Glutamatergic neuron (in vitro differentiated cells): ENCODE measurements around the gene PACSIN3. TPM values are rescaled to one million over a fixed set of nuclear protein-coding genes. Genes with fewer than 3 reads are reported as not detected.
A peak's percentile ranks its signal among the peaks of the same experiment; 100 is the strongest.
"Not testable (repeated sequence)": the region's sequence is repeated elsewhere in the genome, so short reads cannot be mapped to it uniquely, and the experiment has no call there.

Source experiments
- DNase-seq: peaks from one replicate; pipeline ENCODE4 v3.0.0; 2022
- H3K27ac Mint-ChIP-seq: one replicate; pipeline ENCODE4 v1.8.0; 2020; ENCODE audit warnings: mild to moderate bottlenecking, mixed read lengths, inconsistent platforms; ENCODE audit not compliant: unreplicated experiment
- H3K27me3 Mint-ChIP-seq: one replicate; pipeline ENCODE4 v1.8.0; 2020; ENCODE audit warnings: mild to moderate bottlenecking, moderate library complexity, mixed read lengths, inconsistent platforms; ENCODE audit not compliant: unreplicated experiment
- H3K36me3 Mint-ChIP-seq: one replicate; pipeline ENCODE4 v1.8.0; 2020; ENCODE audit warnings: mild to moderate bottlenecking, mixed read lengths, inconsistent platforms; ENCODE audit not compliant: unreplicated experiment
- H3K4me1 Mint-ChIP-seq: one replicate; pipeline ENCODE4 v1.8.0; 2020; ENCODE audit warnings: mild to moderate bottlenecking, low read depth, mixed read lengths, inconsistent platforms; ENCODE audit not compliant: unreplicated experiment
- H3K4me3 Mint-ChIP-seq: one replicate; pipeline ENCODE4 v1.8.0; 2020; ENCODE audit warnings: mild to moderate bottlenecking, mixed read lengths, inconsistent platforms; ENCODE audit not compliant: unreplicated experiment
- H3K9me3 Mint-ChIP-seq: one replicate; pipeline ENCODE4 v1.8.0; 2020; ENCODE audit warnings: mild to moderate bottlenecking, moderate library complexity, mixed read lengths, inconsistent platforms; ENCODE audit not compliant: unreplicated experiment
- total RNA-seq: library from RNA; stranded (reverse); fragmentation: NEBNext Ultra II Directional; extraction: Animal tissue kit (Norgen Biotek cat#: 25700); gene quantifications from one replicate; pipeline ENCODE4 v1.2.1, GENCODE V29; 2021; ENCODE audit not compliant: unreplicated experiment
- TF ChIP-seq, protein P1 (sequence below): fragments of 200-600 bp; sonication (generic); IDR thresholded peaks from one replicate; pipeline ENCODE4 v1.5.0; 2021; ENCODE audit not compliant: partially characterized antibody, unreplicated experiment

Gene PACSIN3
- total RNA-seq, 1 donor from 2014 or later, result 2.2 TPM

DNA sequence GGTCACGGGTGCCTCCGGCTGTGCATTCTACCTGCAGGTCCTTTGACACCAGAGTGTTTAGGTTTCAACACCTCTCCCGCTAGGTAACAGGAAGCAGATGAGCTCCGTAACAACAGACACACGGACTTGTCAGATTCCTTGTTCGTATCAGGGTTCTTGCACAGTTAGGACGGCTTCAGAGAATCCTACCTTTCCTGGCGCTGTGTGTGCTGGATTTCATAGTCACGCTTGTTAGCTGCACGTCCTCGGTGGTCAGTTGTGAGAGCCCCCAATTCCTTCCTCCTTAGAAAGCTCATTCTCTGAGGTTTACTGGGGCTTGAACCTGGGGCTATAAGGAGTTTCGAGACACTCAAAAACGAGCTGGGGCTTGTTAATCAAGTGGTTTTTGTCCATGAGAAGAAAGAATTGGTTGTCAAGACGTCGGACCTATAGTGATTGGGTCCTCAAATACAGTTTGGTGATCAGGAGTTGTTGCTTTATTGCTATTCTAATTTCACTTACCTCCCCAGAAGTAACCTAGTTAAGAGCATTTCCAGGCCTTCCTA is 29.2 kb upstream of the PACSIN3 start:
- peaks cover 2% of the 10 kb centered on the region for H3K27me3 Mint-ChIP-seq
- TF ChIP-seq, protein P1, sequence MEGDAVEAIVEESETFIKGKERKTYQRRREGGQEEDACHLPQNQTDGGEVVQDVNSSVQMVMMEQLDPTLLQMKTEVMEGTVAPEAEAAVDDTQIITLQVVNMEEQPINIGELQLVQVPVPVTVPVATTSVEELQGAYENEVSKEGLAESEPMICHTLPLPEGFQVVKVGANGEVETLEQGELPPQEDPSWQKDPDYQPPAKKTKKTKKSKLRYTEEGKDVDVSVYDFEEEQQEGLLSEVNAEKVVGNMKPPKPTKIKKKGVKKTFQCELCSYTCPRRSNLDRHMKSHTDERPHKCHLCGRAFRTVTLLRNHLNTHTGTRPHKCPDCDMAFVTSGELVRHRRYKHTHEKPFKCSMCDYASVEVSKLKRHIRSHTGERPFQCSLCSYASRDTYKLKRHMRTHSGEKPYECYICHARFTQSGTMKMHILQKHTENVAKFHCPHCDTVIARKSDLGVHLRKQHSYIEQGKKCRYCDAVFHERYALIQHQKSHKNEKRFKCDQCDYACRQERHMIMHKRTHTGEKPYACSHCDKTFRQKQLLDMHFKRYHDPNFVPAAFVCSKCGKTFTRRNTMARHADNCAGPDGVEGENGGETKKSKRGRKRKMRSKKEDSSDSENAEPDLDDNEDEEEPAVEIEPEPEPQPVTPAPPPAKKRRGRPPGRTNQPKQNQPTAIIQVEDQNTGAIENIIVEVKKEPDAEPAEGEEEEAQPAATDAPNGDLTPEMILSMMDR, result no peak
- H3K27ac Mint-ChIP-seq, result peak overlapping the region; percentile 82
- peak overlapping the region; percentile 90 for H3K4me3 Mint-ChIP-seq
- peaks cover 7% of the 10 kb centered on the region for H3K9me3 Mint-ChIP-seq
- peaks cover 4% of the 10 kb centered on the region for H3K4me1 Mint-ChIP-seq
- H3K36me3 Mint-ChIP-seq, result no peaks in the 10 kb centered on the region
- DNase-seq, result no peak

DNA sequence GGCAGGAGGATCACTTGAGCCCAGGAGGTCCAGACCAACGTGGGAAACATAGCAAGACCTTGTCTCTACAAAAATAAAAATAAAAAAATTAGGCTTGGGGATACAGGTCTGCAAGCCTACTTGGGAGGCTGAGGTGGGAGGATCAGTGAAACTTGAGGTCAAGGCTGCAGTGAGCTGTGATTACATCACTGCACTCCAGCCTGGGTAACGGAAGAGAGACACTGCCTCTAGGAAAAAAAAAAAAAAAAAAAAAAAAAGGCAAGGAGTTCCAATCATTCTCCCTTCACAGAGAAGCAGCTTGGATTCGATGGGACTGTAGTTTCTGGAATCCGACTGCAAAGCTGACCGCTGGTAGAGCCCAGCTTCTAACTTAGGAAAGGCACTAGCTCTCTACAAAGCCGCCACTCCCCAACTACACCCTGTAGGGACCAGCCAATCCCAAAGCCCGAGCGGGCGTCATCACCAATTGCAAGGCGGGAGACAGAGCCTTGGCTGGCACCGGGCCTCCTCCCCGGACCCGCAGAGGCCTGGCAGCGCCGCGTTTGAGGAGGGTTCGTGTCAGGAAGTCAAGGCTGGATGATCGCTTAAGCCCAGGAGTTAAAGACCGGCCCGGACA is 27.8 kb upstream of the PACSIN3 start:
- H3K9me3 Mint-ChIP-seq, result peaks cover 7% of the 10 kb centered on the region
- peak overlapping the region; percentile 94 for H3K4me3 Mint-ChIP-seq
- TF ChIP-seq, protein P1, result no peak
- H3K27ac Mint-ChIP-seq, result peak overlapping the region; percentile 94
- no peaks in the 10 kb centered on the region for H3K36me3 Mint-ChIP-seq
- DNase-seq, result peak; percentile 60
- H3K4me1 Mint-ChIP-seq, result peaks cover 4% of the 10 kb centered on the region
- H3K27me3 Mint-ChIP-seq, result peaks cover 2% of the 10 kb centered on the region

DNA sequence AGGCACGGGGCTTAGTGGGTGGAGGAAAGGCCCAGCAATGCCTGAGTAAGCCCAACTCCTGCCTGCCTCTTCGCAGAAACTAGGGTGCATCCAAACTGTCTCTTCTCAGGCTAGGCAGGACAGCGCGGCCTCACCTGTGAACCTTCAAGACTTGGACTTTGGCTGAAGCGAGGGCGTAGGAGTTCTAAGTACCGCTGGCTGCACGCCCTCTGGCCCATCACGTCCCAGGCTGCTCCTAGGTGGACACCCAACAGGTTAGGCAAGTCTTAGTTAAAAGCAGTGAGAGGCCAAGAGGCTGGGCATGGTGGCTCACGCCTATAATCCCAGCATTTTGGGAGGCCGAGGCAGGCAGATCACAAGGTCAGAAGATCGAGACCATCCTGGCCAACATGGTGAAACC is 26.7 kb upstream of the PACSIN3 start:
- no peak for DNase-seq
- H3K4me3 Mint-ChIP-seq, result no peak overlapping the region
- H3K27me3 Mint-ChIP-seq, result peaks cover 2% of the 10 kb centered on the region
- H3K36me3 Mint-ChIP-seq, result no peaks in the 10 kb centered on the region
- no peak overlapping the region for H3K27ac Mint-ChIP-seq
- TF ChIP-seq, protein P1, result no peak
- peaks cover 7% of the 10 kb centered on the region for H3K9me3 Mint-ChIP-seq
- H3K4me1 Mint-ChIP-seq, result no peaks in the 10 kb centered on the region

DNA sequence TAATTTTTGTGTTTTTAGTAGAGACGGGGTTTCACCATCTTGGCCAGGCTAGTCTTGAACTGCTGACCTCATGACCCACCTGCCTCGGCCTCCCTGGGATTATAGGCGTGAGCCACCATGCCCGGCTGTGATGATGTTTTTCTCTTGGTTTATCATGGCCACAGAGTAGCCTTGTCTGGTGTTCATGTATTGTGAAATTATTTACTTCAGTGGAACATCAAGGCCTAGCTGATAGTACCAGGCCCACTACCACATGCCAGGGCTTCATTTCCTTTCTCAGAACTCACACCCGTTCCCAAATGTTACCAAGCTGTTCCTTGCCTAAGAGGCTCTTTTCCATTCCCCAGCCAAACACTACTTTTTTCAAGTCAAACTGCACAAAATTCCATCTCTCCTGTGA is 22.4 kb upstream of the PACSIN3 start:
- Mint-ChIP-seq H3K36me3 (no peaks in the 10 kb centered on the region), H3K27ac (no peak overlapping the region), H3K27me3 (no peaks in the 10 kb centered on the region), H3K4me3 (no peak overlapping the region), H3K4me1 (no peaks in the 10 kb centered on the region), H3K9me3 (no peaks in the 10 kb centered on the region)
- TF ChIP-seq, protein P1, result no peak
- no peak for DNase-seq

DNA sequence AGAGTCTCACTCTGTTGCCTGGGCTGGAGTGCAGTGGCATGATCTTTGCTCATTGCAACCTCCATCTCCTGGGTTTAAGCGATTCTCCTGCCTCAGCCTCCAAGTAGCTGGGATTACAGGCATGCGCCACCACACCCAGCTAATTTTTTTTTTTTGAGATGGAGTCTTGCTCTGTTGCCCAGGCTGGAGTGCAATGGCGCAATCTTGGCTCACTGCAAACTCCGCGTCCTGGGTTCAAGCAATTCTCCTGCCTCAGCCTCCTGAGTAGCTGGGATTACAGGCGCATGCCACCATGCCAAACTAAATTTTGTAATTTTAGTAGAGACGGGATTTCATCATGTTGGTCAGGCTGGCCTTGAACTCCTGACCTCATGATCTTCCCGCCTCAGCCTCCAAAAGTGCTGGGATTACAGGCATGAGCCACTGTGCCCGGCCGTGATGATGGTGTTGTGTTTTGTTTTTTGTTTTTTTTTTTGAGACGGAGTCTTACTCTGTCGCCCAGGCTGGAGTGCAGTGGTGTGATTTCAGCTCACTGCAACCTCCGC is 21.8 kb upstream of the PACSIN3 start:
- H3K4me1 Mint-ChIP-seq, H3K9me3 Mint-ChIP-seq, H3K4me3 Mint-ChIP-seq, H3K36me3 Mint-ChIP-seq, DNase-seq, H3K27me3 Mint-ChIP-seq, H3K27ac Mint-ChIP-seq: not testable (repeated sequence)
